Glutamatergic neuron (in vitro differentiated cells): ENCODE data around the gene NUTM1. TPM values are rescaled to one million over a fixed set of nuclear protein-coding genes. Genes with fewer than 3 reads are reported as not detected.

ENCODE experiments used
- DNase-seq: peaks from one replicate; pipeline ENCODE4 v3.0.0; 2022
- H3K27ac Mint-ChIP-seq: one replicate; pipeline ENCODE4 v1.8.0; 2020; ENCODE audit warnings: mild to moderate bottlenecking, mixed read lengths, inconsistent platforms; ENCODE audit not compliant: unreplicated experiment
- H3K27me3 Mint-ChIP-seq: one replicate; pipeline ENCODE4 v1.8.0; 2020; ENCODE audit warnings: mild to moderate bottlenecking, moderate library complexity, mixed read lengths, inconsistent platforms; ENCODE audit not compliant: unreplicated experiment
- H3K36me3 Mint-ChIP-seq: one replicate; pipeline ENCODE4 v1.8.0; 2020; ENCODE audit warnings: mild to moderate bottlenecking, mixed read lengths, inconsistent platforms; ENCODE audit not compliant: unreplicated experiment
- H3K4me1 Mint-ChIP-seq: one replicate; pipeline ENCODE4 v1.8.0; 2020; ENCODE audit warnings: mild to moderate bottlenecking, low read depth, mixed read lengths, inconsistent platforms; ENCODE audit not compliant: unreplicated experiment
- H3K4me3 Mint-ChIP-seq: one replicate; pipeline ENCODE4 v1.8.0; 2020; ENCODE audit warnings: mild to moderate bottlenecking, mixed read lengths, inconsistent platforms; ENCODE audit not compliant: unreplicated experiment
- H3K9me3 Mint-ChIP-seq: one replicate; pipeline ENCODE4 v1.8.0; 2020; ENCODE audit warnings: mild to moderate bottlenecking, moderate library complexity, mixed read lengths, inconsistent platforms; ENCODE audit not compliant: unreplicated experiment
- total RNA-seq: library from RNA; stranded (reverse); fragmentation: NEBNext Ultra II Directional; extraction: Animal tissue kit (Norgen Biotek cat#: 25700); gene quantifications from one replicate; pipeline ENCODE4 v1.2.1, GENCODE V29; 2021; ENCODE audit not compliant: unreplicated experiment
- TF ChIP-seq, protein P1 (sequence below): fragments of 200-600 bp; sonication (generic); IDR thresholded peaks from one replicate; pipeline ENCODE4 v1.5.0; 2021; ENCODE audit not compliant: partially characterized antibody, unreplicated experiment

NUTM1 gene
- total RNA-seq, 1 donor from 2014 or later, result not detected

DNA sequence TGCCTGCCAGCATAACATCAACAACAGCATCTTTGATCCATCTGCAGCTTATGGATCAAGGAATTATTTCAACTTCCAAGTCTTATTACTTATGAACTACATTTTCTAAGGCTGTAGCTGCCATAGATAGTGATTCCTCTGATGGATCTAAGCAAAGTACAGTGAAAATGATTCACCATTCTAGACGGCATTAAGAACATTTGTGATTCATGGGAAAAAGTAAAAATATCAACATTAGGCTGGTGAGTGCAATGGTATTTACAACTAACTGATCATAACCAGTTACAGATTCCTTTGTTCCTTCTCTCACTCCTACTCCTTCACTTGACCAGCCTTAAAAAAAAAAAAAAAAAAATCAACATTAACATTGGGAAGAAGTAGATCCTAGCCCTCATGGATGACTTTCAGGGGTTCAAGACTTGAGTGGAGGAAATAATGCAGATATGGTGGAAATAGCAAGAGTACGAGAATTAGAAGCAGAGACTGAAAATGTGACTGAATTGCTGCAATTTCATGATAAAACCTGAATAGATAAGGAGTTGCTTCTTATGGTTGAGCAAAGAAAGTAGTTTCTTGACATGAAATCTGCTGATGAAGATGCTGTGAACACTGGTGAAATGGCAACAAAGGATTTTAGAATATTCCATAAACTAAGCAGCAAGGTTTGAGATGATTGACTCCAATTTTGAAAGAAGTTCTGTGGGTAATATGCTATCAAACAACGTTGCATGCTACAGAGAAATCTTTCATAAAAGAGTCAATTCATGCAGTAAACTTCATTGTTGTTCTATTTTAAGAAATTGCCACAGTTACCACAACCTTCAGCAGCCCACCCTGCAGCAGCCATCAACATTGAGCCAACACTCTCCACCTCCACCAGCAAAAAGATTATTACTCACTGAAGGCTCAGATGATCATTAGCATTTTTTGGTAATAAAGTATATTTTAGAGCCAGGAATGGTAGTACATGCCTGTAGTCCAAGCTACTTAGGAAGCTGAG, 28.3 kb upstream of the NUTM1 start:
- Mint-ChIP-seq H3K27me3 (peaks cover 2% of the 10 kb centered on the region), H3K4me3 (no peak overlapping the region), H3K9me3 (peaks cover 5% of the 10 kb centered on the region), H3K27ac (no peak overlapping the region), H3K36me3 (no peaks in the 10 kb centered on the region), H3K4me1 (peaks cover 7% of the 10 kb centered on the region)
- DNase-seq, result no peak
- TF ChIP-seq, protein P1, sequence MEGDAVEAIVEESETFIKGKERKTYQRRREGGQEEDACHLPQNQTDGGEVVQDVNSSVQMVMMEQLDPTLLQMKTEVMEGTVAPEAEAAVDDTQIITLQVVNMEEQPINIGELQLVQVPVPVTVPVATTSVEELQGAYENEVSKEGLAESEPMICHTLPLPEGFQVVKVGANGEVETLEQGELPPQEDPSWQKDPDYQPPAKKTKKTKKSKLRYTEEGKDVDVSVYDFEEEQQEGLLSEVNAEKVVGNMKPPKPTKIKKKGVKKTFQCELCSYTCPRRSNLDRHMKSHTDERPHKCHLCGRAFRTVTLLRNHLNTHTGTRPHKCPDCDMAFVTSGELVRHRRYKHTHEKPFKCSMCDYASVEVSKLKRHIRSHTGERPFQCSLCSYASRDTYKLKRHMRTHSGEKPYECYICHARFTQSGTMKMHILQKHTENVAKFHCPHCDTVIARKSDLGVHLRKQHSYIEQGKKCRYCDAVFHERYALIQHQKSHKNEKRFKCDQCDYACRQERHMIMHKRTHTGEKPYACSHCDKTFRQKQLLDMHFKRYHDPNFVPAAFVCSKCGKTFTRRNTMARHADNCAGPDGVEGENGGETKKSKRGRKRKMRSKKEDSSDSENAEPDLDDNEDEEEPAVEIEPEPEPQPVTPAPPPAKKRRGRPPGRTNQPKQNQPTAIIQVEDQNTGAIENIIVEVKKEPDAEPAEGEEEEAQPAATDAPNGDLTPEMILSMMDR, result no peak

- DNase-seq, result peak; percentile 35
- no peaks in the 10 kb centered on the region for H3K27me3 Mint-ChIP-seq
These were observed 24.6 kb upstream of the NUTM1 start for GRCh38 chr15:34318277-34319079.

GRCh38 chr15:34323217-34323616, 19.9 kb upstream of the NUTM1 start:
- no peak for DNase-seq
- peaks cover 3% of the 10 kb centered on the region for H3K9me3 Mint-ChIP-seq
- TF ChIP-seq, protein P1, result no peak
- no peak overlapping the region for H3K27ac Mint-ChIP-seq
- H3K4me3 Mint-ChIP-seq, result no peak overlapping the region
- peaks cover 4% of the 10 kb centered on the region for H3K4me1 Mint-ChIP-seq
- H3K36me3 Mint-ChIP-seq, result peaks cover 5% of the 10 kb centered on the region
- no peaks in the 10 kb centered on the region for H3K27me3 Mint-ChIP-seq

More at GRCh38 chr15:34318277-34319079, 24.6 kb upstream of the NUTM1 start:
- H3K4me3 Mint-ChIP-seq, result peak overlapping the region; percentile 79
- H3K36me3 Mint-ChIP-seq, result peaks cover 5% of the 10 kb centered on the region
- H3K27ac Mint-ChIP-seq, result peak overlapping the region; percentile 2
- peaks cover 3% of the 10 kb centered on the region for H3K9me3 Mint-ChIP-seq
- peaks cover 4% of the 10 kb centered on the region for H3K4me1 Mint-ChIP-seq
- TF ChIP-seq, protein P1, result no peak

DNA sequence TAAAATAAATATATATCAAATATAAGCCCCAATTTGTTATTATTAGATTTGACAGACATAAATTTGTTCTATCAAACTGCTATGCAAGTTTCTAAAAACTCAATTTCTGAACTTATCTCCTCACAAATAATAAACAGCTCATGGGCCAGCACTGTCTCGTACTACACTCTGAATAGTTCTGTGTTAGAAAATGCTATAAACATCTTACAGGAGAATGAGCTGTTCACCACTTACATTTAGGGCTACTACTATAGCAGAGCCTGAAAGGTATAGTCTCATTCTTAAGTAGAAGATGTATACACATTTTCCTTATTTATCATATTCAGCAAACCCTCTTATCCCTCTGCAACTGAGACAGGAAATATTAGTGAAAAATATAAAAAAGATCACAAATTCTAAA, 18.2 kb upstream of the NUTM1 start:
- H3K27ac Mint-ChIP-seq, result no peak overlapping the region
- no peaks in the 10 kb centered on the region for H3K9me3 Mint-ChIP-seq
- no peaks in the 10 kb centered on the region for H3K4me1 Mint-ChIP-seq

More for the DNA sequence above, 18.2 kb upstream of the NUTM1 start:
- TF ChIP-seq, protein P1, result no peak
- Mint-ChIP-seq H3K36me3 (peaks cover 5% of the 10 kb centered on the region), H3K27me3 (no peaks in the 10 kb centered on the region), H3K4me3 (no peak overlapping the region)
- no peak for DNase-seq
